ENCODE data around the gene COL18A1. TPM values are rescaled to one million over a fixed set of nuclear protein-coding genes. Genes with fewer than 3 reads are reported as not detected.

Gene COL18A1
- total and polyA plus RNA-seq, 5 donors = 52.3 to 134 (median 80.5) TPM

GRCh38 chr21:45468971-45469272 lies 64.0 kb downstream of the COL18A1 start:
- Histone ChIP-seq H3K4me3 (ENCODE audit: low read length) (no peak overlapping the region), H3K9me3 (ENCODE audit: control insufficient read depth, low read length) (no peaks in the 10 kb centered on the region), H3K4me1 (ENCODE audit: control insufficient read depth, insufficient read depth, low read length) (peaks cover 1% of the 10 kb centered on the region), H3K27ac (ENCODE audit: low read length) (no peak overlapping the region), H3K27me3 (ENCODE audit: control insufficient read depth, insufficient read depth) (no peaks in the 10 kb centered on the region)
- 89% methylated on average over 14 of the region's 14 CpGs for WGBS
- no peak for ATAC-seq
- intact Hi-C loops (cut with DNase I) = no loop called here
- DNase-seq = peak in 1 of 3 donors; percentile 18

- Histone ChIP-seq H3K4me1 (ENCODE audit: control insufficient read depth, insufficient read depth, low read length) (peaks cover 1% of the 10 kb centered on the region), H3K27ac (ENCODE audit: low read length) (no peak overlapping the region), H3K27me3 (ENCODE audit: control insufficient read depth, insufficient read depth) (no peaks in the 10 kb centered on the region), H3K4me3 (ENCODE audit: low read length) (no peak overlapping the region), H3K9me3 (ENCODE audit: control insufficient read depth, low read length) (no peaks in the 10 kb centered on the region)
- DNase-seq (peak; percentile 24 to 67 (median 62)), ATAC-seq (no peak)
- intact Hi-C loops (cut with DNase I) = loop anchor here in 1 of 4 donors (10.0 kb wide), 1 partner anchor 355 kb away; no protein-coding TSS in a partner anchor
- 82% methylated on average over 24 of the region's 24 CpGs for WGBS
Observed at GRCh38 chr21:45469273-45470086, 64.5 kb downstream of the COL18A1 start.

- DNase-seq (peak; percentile 14 to 49 (median 29)), ATAC-seq (no peak)
- intact Hi-C loops (cut with DNase I) = loop anchor here in 1 of 4 donors (10.0 kb wide), 1 partner anchor 355 kb away; no protein-coding TSS in a partner anchor
- Histone ChIP-seq H3K27me3 (ENCODE audit: control insufficient read depth, insufficient read depth) (no peaks in the 10 kb centered on the region), H3K4me3 (ENCODE audit: low read length) (no peak overlapping the region), H3K9me3 (ENCODE audit: control insufficient read depth, low read length) (no peaks in the 10 kb centered on the region), H3K27ac (ENCODE audit: low read length) (no peak overlapping the region), H3K4me1 (ENCODE audit: control insufficient read depth, insufficient read depth, low read length) (peaks cover 1% of the 10 kb centered on the region)
- 86% methylated on average over 7 of the region's 7 CpGs for WGBS
Observed at GRCh38 chr21:45470087-45470515, 65.1 kb downstream of the COL18A1 start.

GRCh38 chr21:45470773-45471524 lies 66.0 kb downstream of the COL18A1 start:
- Histone ChIP-seq H3K4me3 (ENCODE audit: low read length) (no peak overlapping the region), H3K27me3 (ENCODE audit: control insufficient read depth, insufficient read depth) (no peaks in the 10 kb centered on the region), H3K9me3 (ENCODE audit: control insufficient read depth, low read length) (no peaks in the 10 kb centered on the region), H3K4me1 (ENCODE audit: control insufficient read depth, insufficient read depth, low read length) (peaks cover 1% of the 10 kb centered on the region), H3K27ac (ENCODE audit: low read length) (peak overlapping the region; percentile 22)
- WGBS = 44% methylated on average over 28 of the region's 28 CpGs
- DNase-seq = peak; percentile 69 to 85 (median 83)
- ATAC-seq = peak; percentile 73 to 77
- intact Hi-C loops (cut with DNase I) = loop anchor here in 1 of 4 donors (10.0 kb wide), 1 partner anchor 354 kb away; no protein-coding TSS in a partner anchor

GRCh38 chr21:45471525-45472221 lies 66.7 kb downstream of the COL18A1 start:
- no peak overlapping the region for H3K4me3 ChIP-seq (ENCODE audit: low read length)
- peak; percentile 67 to 83 (median 74) for DNase-seq

GRCh38 chr21:45472445-45473365 lies 67.7 kb downstream of the COL18A1 start:
- Histone ChIP-seq H3K9me3 (ENCODE audit: control insufficient read depth, low read length) (no peaks in the 10 kb centered on the region), H3K27ac (ENCODE audit: low read length) (no peak overlapping the region), H3K4me3 (ENCODE audit: low read length) (no peak overlapping the region), H3K27me3 (ENCODE audit: control insufficient read depth, insufficient read depth) (no peaks in the 10 kb centered on the region), H3K4me1 (ENCODE audit: control insufficient read depth, insufficient read depth, low read length) (peaks cover 1% of the 10 kb centered on the region)
- DNase-seq (peak in 2 of 3 donors; percentile 62 to 74), ATAC-seq (no peak)
- intact Hi-C loops (cut with DNase I) = loop anchor here in 1 of 4 donors (10.0 kb wide), 1 partner anchor 352 kb away; no protein-coding TSS in a partner anchor
- 87% methylated on average over 42 of the region's 42 CpGs for WGBS

More at GRCh38 chr21:45471525-45472221, 66.7 kb downstream of the COL18A1 start:
- peak; percentile 42 to 47 for ATAC-seq
- Histone ChIP-seq H3K27ac (ENCODE audit: low read length) (peak overlapping the region; percentile 7), H3K4me1 (ENCODE audit: control insufficient read depth, insufficient read depth, low read length) (peaks cover 1% of the 10 kb centered on the region), H3K9me3 (ENCODE audit: control insufficient read depth, low read length) (no peaks in the 10 kb centered on the region), H3K27me3 (ENCODE audit: control insufficient read depth, insufficient read depth) (no peaks in the 10 kb centered on the region)
- WGBS = 47% methylated on average over 30 of the region's 30 CpGs
- intact Hi-C loops (cut with DNase I) = loop anchor here in 1 of 4 donors (10.0 kb wide), 1 partner anchor 353 kb away; no protein-coding TSS in a partner anchor

GRCh38 chr21:45473496-45474322 lies 68.7 kb downstream of the COL18A1 start:
- WGBS = 93% methylated on average over 24 of the region's 24 CpGs
- no peak for ATAC-seq
- H3K27ac ChIP-seq (ENCODE audit: low read length) = no peak overlapping the region
- peaks cover 4% of the 10 kb centered on the region for H3K4me1 ChIP-seq (ENCODE audit: control insufficient read depth, insufficient read depth, low read length)
- peak in 2 of 3 donors; percentile 46 to 64 for DNase-seq
- H3K27me3 ChIP-seq (ENCODE audit: control insufficient read depth, insufficient read depth) = no peaks in the 10 kb centered on the region
- intact Hi-C loops (cut with DNase I) = loop anchor here in 1 of 4 donors (10.0 kb wide), 1 partner anchor 351 kb away; no protein-coding TSS in a partner anchor
- no peak overlapping the region for H3K4me3 ChIP-seq (ENCODE audit: low read length)
- H3K9me3 ChIP-seq (ENCODE audit: control insufficient read depth, low read length) = no peaks in the 10 kb centered on the region

GRCh38 chr21:45474323-45474950 lies 69.5 kb downstream of the COL18A1 start:
- H3K4me3 ChIP-seq (ENCODE audit: low read length) = no peak overlapping the region
- no peaks in the 10 kb centered on the region for H3K9me3 ChIP-seq (ENCODE audit: control insufficient read depth, low read length)
- H3K27ac ChIP-seq (ENCODE audit: low read length) = no peak overlapping the region
- intact Hi-C loops (cut with DNase I) = loop anchor here in 1 of 4 donors (10.0 kb wide), 1 partner anchor 350 kb away; no protein-coding TSS in a partner anchor
- WGBS = 96% methylated on average over 18 of the region's 18 CpGs
- H3K27me3 ChIP-seq (ENCODE audit: control insufficient read depth, insufficient read depth) = no peaks in the 10 kb centered on the region
- ATAC-seq (no peak), DNase-seq (peak in 2 of 3 donors; percentile 62 to 72)
- peaks cover 4% of the 10 kb centered on the region for H3K4me1 ChIP-seq (ENCODE audit: control insufficient read depth, insufficient read depth, low read length)

Measured in right cardiac atrium (tissue), 5 donors.